TTC549 (cell line): Measurements from ENCODE around the gene AOPEP.
"Not testable (repeated sequence)": the region's sequence is repeated elsewhere in the genome, so short reads cannot be mapped to it uniquely, and the experiment has no call there.

Experiments used
- FAIRE-seq: peaks from 2 replicates; lab custom pipeline; 2012; peaks lifted over from hg19 to GRCh38; lab: Jason Lieb, UNC

AOPEP gene

DNA sequence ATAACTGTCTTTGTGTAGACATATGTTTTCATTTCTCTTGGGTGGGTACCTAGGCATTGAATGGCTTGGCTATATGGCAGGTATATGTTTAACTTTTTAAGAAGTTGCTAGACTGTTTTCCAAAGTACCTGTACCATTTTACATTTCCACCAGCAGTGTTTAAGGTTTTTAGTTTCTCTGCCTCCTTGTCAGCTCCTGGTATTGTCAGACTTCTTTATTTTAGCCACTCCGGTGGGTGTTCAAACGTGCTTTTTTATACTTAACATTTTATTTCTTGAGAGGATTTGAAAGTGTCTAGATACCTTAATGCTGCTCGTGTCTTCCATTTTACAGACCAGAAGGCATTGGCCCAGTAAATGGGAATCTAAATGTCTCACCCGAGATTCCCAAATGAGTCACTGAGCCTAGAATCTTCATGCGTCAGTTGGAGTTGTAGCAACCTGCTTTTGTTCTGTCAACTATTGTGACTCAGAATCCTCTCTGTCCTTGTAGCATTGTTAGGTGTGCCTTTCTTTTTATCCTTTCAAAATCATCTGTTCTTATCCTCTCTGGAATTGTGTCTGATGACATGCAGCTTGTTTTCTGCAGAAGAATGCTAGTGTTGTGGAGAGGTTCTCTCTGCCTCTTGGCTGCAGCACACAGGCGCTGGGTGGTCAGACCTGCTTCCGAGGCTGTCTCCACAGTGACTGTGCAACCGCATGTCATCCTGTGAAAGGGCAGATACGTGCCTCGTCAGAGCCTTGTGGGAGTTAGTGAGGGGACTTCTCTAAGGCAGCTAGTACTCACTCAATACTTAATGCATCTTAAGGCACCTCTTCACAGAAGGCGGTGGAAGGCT, 291.8 kb downstream of the AOPEP start:
- FAIRE-seq: no peak

DNA sequence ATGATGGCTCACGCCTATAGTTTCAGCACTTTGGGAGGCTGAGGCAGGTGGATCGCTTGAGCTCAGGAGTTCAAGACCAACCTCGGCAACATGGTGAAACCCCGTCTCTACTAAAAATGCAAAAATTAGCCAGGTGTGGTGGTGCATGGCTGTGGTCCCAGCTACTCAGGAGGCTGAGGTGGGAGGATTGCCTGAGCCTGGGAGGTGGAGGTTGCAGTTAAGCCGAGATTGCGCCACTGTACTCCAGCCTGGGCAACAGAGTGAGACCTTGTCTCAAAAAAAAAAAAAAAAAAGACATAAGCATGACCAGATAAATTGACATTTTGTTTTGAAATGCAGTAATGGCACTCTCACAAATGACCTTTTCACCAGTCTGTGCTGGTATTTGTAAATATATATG, 294.1 kb downstream of the AOPEP start:
- not testable (repeated sequence) for FAIRE-seq

DNA sequence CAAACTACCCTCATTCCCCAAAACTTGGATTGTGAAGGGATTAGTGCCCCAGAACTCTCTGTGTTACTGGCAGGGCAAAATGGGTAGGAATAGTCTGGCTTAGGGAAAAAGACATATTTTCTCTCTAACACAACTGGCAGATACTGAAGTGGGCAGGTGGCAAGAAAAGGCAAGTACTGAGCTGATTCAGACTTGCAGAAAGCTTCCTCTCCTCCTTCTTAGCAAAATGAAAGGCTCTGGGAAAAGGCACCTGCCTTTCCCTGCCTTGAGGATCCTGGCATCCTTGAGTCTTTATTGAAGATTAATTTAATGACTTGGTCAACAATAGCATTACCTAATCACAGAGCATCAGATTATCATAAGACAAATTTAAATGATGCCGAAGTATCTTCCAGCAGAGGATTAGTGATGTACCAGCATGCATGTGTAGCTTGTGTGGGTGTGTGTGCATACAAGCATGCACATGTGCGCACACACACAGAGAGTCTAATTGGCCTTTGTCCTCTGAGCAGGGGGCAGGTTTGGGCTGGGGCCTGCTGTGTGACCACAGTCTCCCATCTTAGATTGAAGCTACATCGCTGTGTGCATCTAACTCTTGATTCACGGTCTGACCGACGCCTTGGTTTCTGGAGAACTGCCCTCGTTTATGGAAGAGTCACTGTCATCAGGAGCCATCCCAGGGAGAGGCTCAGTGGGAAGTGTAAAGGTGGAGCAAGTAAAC, 294.8 kb downstream of the AOPEP start:
- no peak for FAIRE-seq

DNA sequence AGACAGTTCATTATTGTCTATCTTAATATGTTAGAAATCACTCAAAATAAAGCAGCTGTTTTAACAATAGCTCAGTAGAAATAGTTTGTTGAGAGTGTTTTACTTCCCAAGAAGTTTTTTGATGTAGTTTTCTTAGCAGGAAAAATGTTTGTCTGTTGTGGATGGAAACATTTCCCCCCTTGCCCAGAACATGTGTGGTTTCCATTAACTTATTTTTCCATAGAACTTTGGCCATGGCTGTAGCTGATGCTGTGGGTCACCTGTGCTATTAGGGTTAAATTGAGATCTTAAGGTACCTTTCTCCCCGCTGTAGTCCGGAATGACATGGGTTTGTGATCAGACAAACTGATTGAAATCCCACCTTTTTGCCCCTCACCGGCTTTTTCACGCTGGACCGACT, 296.2 kb downstream of the AOPEP start:
- no peak for FAIRE-seq

DNA sequence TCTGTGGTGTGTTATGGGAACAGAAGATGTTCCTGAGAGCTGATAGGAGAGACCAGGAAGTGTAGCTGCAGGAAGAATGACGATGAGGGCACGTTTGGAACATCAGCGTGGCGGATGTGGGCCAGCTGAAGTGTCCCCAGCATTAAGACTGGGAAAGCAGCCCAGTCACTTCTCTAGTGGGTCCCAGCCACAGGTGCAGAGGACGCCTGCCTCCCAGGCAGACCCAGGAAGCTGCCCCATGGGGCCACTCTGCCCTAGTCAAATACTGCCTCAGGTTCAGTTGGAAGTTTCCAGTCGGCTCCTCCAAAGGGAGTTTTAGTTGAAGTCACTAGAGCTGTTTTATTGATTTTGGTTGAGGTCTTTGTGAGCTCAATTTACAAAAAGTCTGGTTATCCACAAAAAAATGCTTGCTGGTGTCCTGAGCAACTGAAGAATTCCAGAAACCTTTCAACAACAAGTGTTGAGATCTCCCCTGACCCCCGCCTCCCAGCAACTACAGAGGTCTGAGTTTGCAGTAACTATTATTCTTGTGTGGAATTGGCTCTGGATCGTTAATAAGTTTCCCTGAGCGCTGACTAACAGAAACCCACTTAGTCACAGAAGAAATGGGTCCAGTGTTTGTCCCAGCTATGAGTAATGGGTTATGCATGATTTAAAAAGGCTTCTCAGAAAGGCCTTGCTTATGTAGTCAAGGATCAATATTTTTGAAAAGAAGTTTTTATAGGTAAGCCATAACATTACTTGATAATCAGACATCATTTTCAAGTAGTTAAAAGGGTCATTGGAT, 296.9 kb downstream of the AOPEP start:
- FAIRE-seq: no peak

DNA sequence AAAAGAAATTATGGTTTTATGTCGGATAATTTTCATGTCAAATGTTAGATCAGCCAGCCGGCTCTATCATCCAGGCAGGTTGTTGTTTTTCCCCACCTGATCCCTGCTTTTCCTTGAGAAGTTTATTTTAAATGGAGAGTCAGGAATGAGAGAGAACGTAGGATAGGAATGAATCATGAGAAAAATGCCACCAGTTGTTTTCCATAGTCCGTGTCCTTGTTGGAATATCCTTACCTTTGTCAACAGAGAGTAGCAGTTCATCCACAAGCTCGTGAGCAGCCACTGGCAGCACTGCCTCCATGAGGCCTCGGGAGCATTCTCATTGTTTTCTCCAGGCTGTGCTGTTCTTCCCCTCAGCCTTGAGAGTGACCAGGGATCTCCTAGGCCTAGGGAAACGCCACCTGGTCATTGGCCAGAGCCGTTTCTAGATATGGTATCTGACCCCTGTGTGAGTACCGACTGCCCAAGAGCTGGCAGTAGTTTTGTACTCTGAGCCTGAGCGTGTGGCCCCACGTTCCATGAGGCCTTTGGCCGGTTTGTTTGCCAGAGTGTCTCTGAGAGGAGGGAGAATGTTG, 297.7 kb downstream of the AOPEP start:
- no peak for FAIRE-seq

DNA sequence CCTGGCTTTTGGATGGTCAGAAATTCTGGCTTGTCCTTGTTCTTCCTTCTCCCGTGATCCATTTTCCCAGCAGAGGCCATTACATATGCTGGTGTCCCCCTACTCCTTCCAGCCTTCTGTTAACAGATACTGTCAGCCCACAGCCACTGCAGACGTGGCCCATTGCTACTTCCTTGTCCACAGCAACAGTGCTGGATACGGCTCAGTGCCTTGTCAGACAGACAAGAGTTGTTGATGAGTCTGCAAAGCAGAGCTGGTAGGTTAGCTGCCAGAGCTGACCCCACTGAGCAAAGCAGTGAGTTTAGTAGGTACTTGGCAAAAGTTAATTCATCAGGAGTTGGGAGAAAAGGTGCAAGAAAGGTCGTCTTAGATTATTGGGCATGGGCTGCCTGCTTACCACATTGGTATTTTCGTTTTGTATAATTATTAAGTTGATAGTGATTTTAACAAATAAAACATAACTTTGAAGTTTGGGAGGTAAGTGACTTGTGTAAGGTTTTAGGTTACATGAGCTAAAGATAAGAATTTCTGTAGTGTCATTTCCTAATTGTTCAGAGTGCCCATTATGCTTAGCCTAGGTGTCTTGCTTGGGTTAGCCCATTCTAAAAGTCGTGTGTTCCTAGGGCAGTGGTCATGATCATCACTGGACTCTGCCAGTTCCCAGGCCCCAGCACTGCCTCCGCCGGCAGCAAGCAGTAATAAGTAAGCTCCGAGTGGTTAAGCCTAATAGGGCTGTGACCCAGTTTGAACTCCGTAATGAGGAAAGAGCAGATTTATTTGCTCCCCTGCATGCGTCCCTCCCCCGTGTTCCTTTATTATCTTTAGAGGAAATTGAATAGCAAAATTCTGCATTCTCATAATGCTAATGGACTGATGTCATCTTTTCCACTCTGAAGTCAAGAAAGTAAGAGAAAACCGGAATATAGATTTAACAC, 299.0 kb downstream of the AOPEP start:
- FAIRE-seq: no peak

DNA sequence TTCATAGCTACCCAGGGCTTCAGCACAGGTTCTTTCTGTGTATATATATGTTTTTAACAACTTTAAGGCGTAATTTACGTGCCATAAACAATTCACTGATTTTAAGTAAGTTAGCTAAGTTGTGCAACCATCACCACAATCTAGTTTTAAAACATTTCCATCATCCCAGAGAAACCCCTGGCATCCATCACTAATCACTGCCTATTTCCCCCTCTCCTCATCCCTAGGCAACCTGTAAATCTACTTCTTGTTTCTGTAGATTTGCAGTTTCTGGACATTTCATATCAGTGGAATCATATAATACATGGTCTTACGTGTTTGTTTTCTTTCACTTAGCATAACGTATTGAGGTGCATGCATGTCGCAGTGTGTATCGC, 299.6 kb downstream of the AOPEP start:
- no peak for FAIRE-seq

DNA sequence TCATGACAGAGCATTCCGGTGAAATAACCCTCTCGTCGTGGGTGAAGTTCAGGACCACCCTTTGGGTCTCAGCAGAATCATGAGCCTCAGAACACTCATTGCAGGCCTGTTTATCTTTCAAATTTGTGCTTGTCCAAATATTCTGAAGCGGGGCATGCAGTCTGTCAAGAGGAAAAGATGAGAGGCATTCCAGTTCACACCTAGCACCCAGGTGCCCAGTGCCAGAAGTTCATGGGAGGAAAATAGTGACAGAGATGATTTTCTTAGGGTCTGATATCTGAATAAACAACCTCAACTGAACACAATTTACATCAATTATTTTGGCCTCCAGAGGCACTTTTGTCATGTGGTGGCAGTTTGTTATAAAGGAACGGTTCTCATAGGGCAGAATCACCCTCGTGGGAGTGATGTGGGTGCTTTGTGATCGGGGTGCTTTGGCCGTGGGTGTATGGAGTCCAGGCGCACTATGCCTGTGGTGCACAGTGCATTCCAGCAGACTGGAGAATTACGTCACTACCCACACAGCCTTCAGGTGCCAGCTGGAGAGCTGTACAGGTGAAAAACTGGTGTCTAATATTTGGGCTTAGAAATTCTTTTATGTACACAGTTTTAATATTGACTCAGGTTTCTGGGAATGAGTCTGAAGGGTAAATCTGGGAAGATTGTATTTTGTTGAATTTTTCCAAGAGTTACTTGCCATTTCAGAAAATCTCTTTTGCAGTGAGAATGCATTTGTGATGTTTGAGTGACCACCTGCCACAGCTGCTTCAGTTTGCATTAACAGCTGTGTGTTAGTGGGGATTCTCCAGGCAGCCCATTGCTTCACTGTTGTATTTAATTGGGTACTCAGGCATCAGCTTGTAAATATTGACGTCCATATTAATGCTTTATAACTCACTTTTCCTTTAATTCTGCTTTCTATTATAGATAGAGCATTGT, 301.7 kb downstream of the AOPEP start:
- FAIRE-seq: no peak

DNA sequence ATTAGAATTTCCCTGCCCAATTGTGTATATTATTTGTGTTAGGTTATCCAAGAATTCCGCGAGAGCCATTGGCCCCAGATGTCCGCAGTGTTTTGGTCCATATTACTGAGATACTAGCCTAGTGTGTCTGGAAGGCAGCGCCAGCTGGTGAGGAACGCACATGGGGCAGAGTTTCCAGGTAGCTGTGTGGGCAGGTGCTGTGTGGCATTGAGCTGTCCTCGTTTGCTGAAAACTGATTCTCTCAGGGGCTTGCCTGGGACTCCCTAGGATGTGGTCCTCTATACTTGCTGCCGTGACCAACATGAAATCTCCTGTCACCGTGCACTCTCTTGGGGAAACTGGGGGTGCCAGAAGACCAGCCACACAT, 302.3 kb downstream of the AOPEP start:
- no peak for FAIRE-seq

DNA sequence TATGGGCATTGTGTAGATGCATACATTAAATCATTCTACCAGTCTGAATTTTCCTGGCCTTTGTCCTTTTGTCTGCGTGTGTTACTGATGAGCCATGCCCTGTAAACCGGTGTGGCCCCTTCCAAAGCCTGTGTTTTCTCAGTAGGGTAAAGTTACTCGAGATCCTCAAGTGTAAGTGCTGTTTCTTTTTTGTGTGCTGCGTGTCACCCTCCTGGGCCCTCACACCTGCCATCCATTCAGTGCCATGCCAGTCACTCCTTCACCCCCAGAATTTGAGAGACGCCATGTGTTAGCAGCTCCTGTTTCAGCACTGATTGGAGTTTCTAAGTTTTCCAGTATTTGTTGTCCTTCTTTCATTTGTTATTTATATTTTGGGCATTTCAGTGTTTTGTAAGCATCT, 302.8 kb downstream of the AOPEP start:
- FAIRE-seq: no peak

DNA sequence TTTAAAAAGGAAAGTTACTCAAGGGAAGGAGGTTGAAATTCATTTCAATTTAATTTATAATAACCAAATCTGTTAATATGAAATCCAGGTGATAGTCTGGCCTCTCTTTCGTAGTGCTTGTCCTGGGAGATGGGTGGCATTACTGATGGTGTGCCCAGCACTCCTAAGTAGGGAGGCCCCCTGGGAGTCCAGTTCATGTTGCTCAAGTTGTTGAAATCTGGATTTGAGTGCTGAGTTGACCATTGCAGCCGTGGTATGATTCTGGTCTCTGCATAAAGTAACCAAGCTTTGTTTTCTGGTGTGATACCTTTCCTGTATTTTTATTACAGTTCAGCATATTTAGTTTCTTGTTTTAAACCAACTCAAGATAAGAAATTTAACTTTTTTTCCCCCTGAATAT, 303.2 kb downstream of the AOPEP start:
- FAIRE-seq: no peak

DNA sequence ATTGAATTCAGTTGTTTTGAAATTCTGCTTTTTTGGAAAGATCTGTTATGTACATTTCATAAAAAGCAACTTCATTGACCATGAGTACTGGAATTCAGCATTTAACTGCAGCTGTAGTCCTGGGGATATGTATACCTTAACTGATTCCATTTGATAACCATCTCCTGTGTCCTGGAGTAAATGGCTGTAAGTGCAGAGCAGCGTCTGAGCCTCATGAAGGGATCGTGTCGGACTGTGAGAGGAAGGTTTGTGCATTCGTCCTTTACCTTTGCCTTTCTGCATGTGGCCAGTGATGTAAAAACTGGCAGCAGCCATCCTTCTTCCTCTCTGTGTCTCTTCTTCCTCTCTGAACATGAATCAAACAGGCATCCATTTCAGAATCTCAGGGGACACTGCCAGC, 303.8 kb downstream of the AOPEP start:
- no peak for FAIRE-seq

DNA sequence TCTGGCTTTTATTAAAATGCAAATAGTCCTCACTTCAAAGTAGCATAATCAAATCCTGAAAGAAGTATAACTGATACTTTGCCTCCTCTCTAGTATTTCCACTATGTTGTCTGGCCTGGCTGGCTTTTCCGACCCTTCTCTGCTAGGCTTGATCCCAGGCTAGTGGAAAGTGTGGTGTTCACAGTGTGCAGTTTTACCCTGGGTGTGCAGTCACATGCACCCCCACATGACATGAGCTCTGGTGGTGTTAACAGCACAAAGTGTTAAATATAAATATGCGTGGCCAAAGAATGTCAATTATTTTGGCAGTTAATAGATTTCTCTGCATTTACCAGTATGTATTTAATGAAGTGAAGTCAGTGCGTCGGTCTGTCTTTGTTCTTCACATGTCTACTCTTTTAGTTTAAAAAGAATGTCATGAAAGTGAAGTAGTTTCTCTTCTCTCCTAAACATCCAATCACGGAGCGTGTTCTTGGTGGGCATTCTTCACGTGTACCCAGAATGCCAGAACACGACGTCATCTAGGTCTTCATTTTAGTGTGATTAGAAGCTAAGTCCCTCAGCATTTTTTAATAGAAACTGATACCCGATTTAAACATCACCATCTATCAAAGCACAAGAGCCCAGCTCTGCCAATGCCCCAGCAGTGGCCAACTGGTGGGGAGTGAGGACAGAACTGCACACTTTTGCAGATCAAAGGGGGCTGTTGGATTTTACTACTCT, 304.6 kb downstream of the AOPEP start:
- no peak for FAIRE-seq

DNA sequence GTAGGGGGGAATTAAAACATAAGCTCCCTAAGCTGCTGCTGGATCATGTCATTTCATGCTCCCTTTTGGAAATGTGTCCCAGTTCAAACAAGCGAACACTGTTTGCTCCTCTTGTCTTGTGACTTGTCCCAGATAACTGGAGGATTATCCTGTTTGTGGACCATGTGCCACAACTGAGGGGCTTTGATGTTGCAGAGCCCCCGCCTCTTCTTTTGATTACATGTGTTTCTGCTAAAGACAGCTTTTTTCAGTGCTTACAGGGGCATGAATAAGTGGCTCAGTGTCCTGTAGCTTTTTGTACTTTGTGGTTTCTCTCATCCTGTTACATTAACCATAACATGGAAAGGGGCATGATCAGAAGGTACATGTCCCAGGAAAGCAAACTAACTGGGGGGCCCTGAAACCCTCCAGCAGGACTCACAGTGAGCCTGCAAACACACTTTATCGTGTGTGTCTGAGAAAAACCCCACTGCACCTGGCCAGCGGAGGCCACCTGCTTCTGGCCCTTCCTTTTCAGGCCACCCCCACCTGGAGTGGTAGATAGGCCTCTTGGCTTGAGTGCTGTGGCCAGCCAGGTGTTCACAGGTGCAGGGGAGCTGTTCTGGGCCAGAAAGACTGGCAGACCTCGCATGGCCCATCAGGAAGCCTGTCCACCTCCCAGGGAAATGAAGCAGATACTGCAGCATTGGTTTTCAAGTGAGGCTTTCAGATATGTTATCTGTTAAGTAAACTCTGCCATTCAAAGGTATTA, 305.4 kb downstream of the AOPEP start:
- FAIRE-seq: no peak

DNA sequence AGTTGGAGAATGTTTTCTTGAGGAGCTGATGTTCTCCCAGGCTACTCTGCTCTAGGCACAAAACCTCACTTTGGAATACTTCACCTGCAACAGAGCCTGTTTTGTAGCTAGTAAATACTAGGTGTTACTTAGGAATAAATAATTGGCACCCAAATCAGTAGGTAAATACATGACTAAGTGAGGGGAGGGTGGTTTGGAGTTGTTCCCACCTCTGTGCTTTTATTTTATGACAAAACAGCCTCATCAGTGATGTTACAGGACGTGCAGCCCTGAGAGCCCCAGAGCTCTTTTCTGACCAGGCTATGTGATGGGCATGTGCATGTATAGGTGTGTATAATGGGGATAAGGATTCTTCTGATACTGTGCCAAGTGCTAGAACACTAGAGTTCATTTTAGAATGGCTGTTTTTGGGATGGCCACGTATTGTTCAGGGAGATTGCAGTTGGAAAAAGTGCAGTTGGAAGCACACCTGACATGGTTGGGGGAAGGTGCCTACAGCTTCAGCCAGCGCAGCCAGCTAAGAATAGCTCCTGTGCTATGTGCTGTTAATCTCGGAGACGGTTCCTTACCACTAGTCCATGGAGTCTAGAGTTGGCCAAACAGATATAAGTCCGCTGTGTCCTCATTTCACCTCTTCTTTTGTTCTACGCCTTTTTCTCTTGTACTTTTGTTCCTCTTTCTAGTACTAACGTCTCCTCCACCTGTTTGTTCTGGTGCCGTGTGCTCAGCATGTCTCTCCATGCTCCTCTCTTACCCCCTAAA, 306.3 kb downstream of the AOPEP start:
- FAIRE-seq: no peak

DNA sequence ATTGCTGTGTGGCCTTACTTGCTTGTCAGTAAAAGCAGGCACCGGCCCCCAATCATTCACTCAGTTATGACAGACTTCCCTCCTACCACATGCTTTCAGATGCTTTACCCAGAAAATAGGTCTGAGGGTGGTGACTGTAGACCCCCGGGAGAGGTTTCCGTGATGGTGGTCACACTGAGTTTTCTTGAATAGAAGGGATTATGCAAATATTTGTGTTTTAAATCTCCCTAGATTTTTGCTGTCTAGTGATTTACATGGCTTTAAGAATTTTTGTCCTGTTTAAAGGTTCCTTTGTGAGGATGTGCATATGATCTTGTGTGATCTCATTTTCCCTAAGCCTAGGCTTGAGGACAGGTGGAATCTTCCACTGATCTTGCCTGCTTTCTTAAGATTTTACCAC, 309.3 kb downstream of the AOPEP start:
- FAIRE-seq: no peak

DNA sequence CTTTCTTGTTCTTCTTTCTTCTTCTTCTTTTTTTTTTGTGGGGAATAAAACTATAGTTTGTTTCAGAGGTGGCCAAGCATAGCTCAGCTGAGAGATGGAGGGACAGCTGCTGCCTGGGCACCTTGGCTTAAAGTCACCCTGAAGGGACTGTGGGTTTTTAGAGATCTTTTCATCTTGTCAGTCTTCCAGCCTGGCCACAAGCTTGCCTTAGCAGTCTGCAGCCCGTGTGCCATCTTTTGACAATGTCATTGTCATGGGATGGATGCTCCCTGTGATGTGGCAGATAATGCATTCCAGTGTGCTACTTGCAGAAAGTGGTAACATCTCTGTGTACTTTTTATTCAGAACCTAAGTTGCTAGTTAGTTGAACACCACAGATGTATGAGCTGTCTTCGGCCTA, 310.2 kb downstream of the AOPEP start:
- FAIRE-seq: no peak
